T-cell (primary cell): Measurements from ENCODE around the gene EFNB2. TPM values are rescaled to one million over a fixed set of nuclear protein-coding genes. Genes with fewer than 3 reads are reported as not detected.
A peak's percentile ranks its signal among the peaks of the same experiment; 100 is the strongest.

Experiments used
- ATAC-seq, 4 experiments: fragments of 200-7000 bp in 3 of 4; fragments of 150-1000 bp in 1 of 4; cut with Tn5 transposase; replicated peaks in 1 of 4; 1 replicate in 3 of 4; 2 replicates in 1 of 4; pipeline ENCODE4 v1.10.0; 2021; ENCODE audit warnings: moderate library complexity in 3 of 4, mild to moderate bottlenecking in 2 of 4, moderate number of reproducible peaks in 1 of 4
- CTCF ChIA-PET, 2 donors: fragments of 300-600 bp; sonication (Branson Sonifier 250); formaldehyde crosslinking; loops; one replicate each; lab custom pipeline; 2022; ENCODE audit warnings: antibody characterized with exemption in 2 of 2; lab: Charles Lee
- POLR2A ChIA-PET, 2 donors: fragments of 300-600 bp; sonication (Branson Sonifier 250); formaldehyde crosslinking; loops; one replicate each; lab custom pipeline; 2022; ENCODE audit warnings: antibody characterized with exemption in 2 of 2; lab: Charles Lee
- DNase-seq, 35 experiments: peaks; one replicate each; pipeline versions ENCODE4 v3.0.0 to v3.0.0-alpha.2; 2013 to 2023
- H3K27ac ChIP-seq: one replicate; pipeline ENCODE4 v1.5.1; 2013; ENCODE audit warnings: low read length
- H3K27me3 ChIP-seq, 2 experiments: replicated peaks in 1 of 2; 1 replicate in 1 of 2; 2 replicates in 1 of 2; pipeline versions ENCODE4 v1.6.1 to v1.7.0; 2013; ENCODE audit warnings: low read length in 1 of 2, mixed read lengths in 1 of 2; ENCODE audit not compliant: control insufficient read depth in 2 of 2, insufficient read depth in 2 of 2; ENCODE audit errors: extremely low read depth in 1 of 2
- H3K36me3 ChIP-seq, 2 donors: 1 replicate in 1 of 2; 2 replicates in 1 of 2; pipeline versions ENCODE4 v1.6.1 to v1.7.0; 2013; ENCODE audit warnings: low read length in 1 of 2; ENCODE audit not compliant: control insufficient read depth in 2 of 2, insufficient read depth in 1 of 2; ENCODE audit errors: extremely low read depth in 1 of 2
- H3K4me1 ChIP-seq, 2 experiments: 1 replicate in 1 of 2; 2 replicates in 1 of 2; pipeline versions ENCODE4 v1.6.1 to v1.7.0; 2013; ENCODE audit warnings: low read length in 2 of 2, mixed read lengths in 1 of 2; ENCODE audit not compliant: insufficient read depth in 2 of 2, control insufficient read depth in 1 of 2; ENCODE audit errors: extremely low read depth in 1 of 2
- H3K4me3 ChIP-seq, 2 donors: 1 replicate in 1 of 2; 2 replicates in 1 of 2; pipeline versions ENCODE4 v1.5.1 to v1.7.0; 2013; ENCODE audit warnings: mild to moderate bottlenecking in 2 of 2, low read length in 1 of 2, moderate library complexity in 1 of 2; ENCODE audit not compliant: control insufficient read depth in 1 of 2; ENCODE audit errors: extremely low read depth in 1 of 2
- H3K9me3 ChIP-seq: 2 replicates; pipeline ENCODE4 v1.7.0; 2013
- H3K27ac Mint-ChIP-seq, 2 donors: one replicate each; pipeline ENCODE4 v1.8.0; 2020 to 2021; ENCODE audit warnings: mild to moderate bottlenecking in 2 of 2, mixed read lengths in 2 of 2
- H3K27me3 Mint-ChIP-seq, 2 donors: one replicate each; pipeline ENCODE4 v1.8.0; 2021 to 2022; ENCODE audit warnings: mixed read lengths in 2 of 2
- H3K36me3 Mint-ChIP-seq: one replicate; pipeline ENCODE4 v1.8.0; 2021; ENCODE audit warnings: mixed read lengths
- H3K4me1 Mint-ChIP-seq, 3 donors: one replicate each; pipeline ENCODE4 v1.8.0; 2020 to 2022; ENCODE audit warnings: mixed read lengths in 3 of 3, mild to moderate bottlenecking in 1 of 3
- H3K4me3 Mint-ChIP-seq, 3 donors: one replicate each; pipeline ENCODE4 v1.8.0; 2020 to 2022; ENCODE audit warnings: mild to moderate bottlenecking in 3 of 3, mixed read lengths in 3 of 3, moderate library complexity in 3 of 3
- H3K9me3 Mint-ChIP-seq, 3 donors: one replicate each; pipeline ENCODE4 v1.8.0; 2020 to 2022; ENCODE audit warnings: mixed read lengths in 3 of 3
- WGBS: methylation state at CpG from one replicate; pipeline ENCODE4 v1.1.5; 2013; ENCODE audit warnings: missing lambda C conversion rate; ENCODE audit not compliant: insufficient coverage; 5-methylcytosine and 5-hydroxymethylcytosine counted together
- total RNA-seq, 35 experiments: library from RNA in 6 of 35; stranded (reverse) in 6 of 35; fragments of 120-200 nt in 1 of 35; gene quantifications; one replicate each; pipeline versions ENCODE4 v1.2.1 to v1.2.4 and lab custom pipeline; 2013 to 2026

Gene EFNB2
- total RNA-seq, 5 donors from 2014 or later (not counting 1 experiment from before 2014, with no cell fraction given), result 0.18 to 0.47 (median 0.33) TPM

GRCh38 chr13:106565127-106565775, 29.8 kb upstream of the EFNB2 start:
- Histone ChIP-seq H3K36me3 (no peaks in the 10 kb centered on the region), H3K27ac (no peak overlapping the region), H3K9me3 (no peaks in the 10 kb centered on the region), H3K4me1 (peaks cover 41 to 42% of the 10 kb centered on the region in 2 experiments), H3K4me3 (no peak overlapping the region), H3K27me3 (no peaks in the 10 kb centered on the region)
- DNase-seq (no peak), ATAC-seq (no peak)
- peak overlapping the region; percentile 12 to 79 for H3K27ac Mint-ChIP-seq
- H3K9me3 Mint-ChIP-seq, result no peaks in the 10 kb centered on the region
- H3K27me3 Mint-ChIP-seq, result no peaks in the 10 kb centered on the region
- peaks cover 74 to 86% (median 75%) of the 10 kb centered on the region in 3 donors for H3K4me1 Mint-ChIP-seq
- no peaks in the 10 kb centered on the region for H3K36me3 Mint-ChIP-seq
- WGBS, result 33% methylated on average over 1 of the region's 4 CpGs
- CTCF ChIA-PET, result interaction anchor here (1.0 to 2.2 kb wide), 3 partner anchors 26 to 30 kb away, joined by 3 to 7 read pairs (median 3); partner anchors contain the start of gene EFNB2 (in 1 of the 2)
- POLR2A ChIA-PET, result interaction anchor here in 1 of 2 donors (0.6 kb wide), 1 partner anchor 11 kb away, joined by 3 read pairs; no protein-coding TSS in a partner anchor
- peak overlapping the region; percentile 97 to 99 (median 98) for H3K4me3 Mint-ChIP-seq

DNA sequence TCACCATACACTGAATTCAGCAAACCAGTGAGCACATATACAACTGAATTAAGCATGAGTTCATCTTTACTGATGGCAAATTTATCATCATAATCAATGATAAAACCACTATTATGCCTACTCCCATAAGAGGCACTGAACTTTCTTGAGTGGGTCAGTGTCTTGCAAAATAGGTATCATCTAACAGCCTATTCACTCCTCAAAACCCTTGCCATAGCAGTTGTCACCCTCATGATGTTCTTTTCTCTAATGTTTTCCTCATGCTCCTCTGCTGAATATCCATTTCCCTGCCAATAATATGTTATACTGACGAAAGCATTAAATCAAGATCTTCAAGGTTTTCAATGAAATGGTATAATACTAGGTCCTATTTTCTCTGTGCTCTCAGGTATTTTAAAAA, 26.8 kb upstream of the EFNB2 start:
- WGBS, result no CpG with 5 or more reads among the region's 1 CpG
- Histone ChIP-seq H3K27me3 (no peaks in the 10 kb centered on the region), H3K4me3 (no peak overlapping the region), H3K36me3 (peaks cover 0 to 22% of the 10 kb centered on the region in 2 donors), H3K27ac (no peak overlapping the region), H3K9me3 (no peaks in the 10 kb centered on the region), H3K4me1 (peaks cover 28 to 39% of the 10 kb centered on the region in 2 experiments)
- Mint-ChIP-seq H3K9me3 (no peaks in the 10 kb centered on the region), H3K36me3 (peaks cover 18% of the 10 kb centered on the region), H3K27ac (peak overlapping the region in 1 of 2 donors; percentile 28), H3K27me3 (no peaks in the 10 kb centered on the region), H3K4me1 (peaks cover 73 to 78% (median 74%) of the 10 kb centered on the region in 3 donors), H3K4me3 (peak overlapping the region in 2 of 3 donors; percentile 43 to 50)
- ChIA-PET CTCF (interaction anchor here in 1 of 2 donors (0.7 to 1.0 kb wide), 2 partner anchors 24 to 58 kb away, joined by 3 to 5 read pairs; no protein-coding TSS in a partner anchor), POLR2A (interaction anchor here (0.6 to 1.2 kb wide), 2 partner anchors 16 to 1199 kb away, joined by 4 to 7 read pairs; no protein-coding TSS in a partner anchor)
- ATAC-seq (no peak), DNase-seq (no peak)

GRCh38 chr13:106561551-106562170, 26.2 kb upstream of the EFNB2 start:
- Mint-ChIP-seq H3K27ac (no peak overlapping the region), H3K27me3 (no peaks in the 10 kb centered on the region), H3K4me3 (peak overlapping the region; percentile 35 to 43 (median 40)), H3K9me3 (no peaks in the 10 kb centered on the region), H3K36me3 (peaks cover 24% of the 10 kb centered on the region), H3K4me1 (peaks cover 71 to 75% (median 74%) of the 10 kb centered on the region in 3 donors)
- DNase-seq, result peak in 19 of 35 experiments; percentile 4 to 54 (median 11)
- peak; percentile 45 to 83 (median 56) for ATAC-seq
- Histone ChIP-seq H3K9me3 (no peaks in the 10 kb centered on the region), H3K4me1 (peaks cover 25 to 35% of the 10 kb centered on the region in 2 experiments), H3K27me3 (no peaks in the 10 kb centered on the region), H3K4me3 (no peak overlapping the region), H3K27ac (no peak overlapping the region), H3K36me3 (peaks cover 0 to 28% of the 10 kb centered on the region in 2 donors)
- POLR2A ChIA-PET, result interaction anchor here in 1 of 2 donors (1.2 kb wide), 1 partner anchor 16 kb away, joined by 4 read pairs; no protein-coding TSS in a partner anchor
- 27% methylated on average over 4 of the region's 6 CpGs for WGBS
- CTCF ChIA-PET, result interaction anchor here in 1 of 2 donors (0.7 to 1.0 kb wide), 3 partner anchors 14 to 59 kb away, joined by 3 to 5 read pairs (median 3); no protein-coding TSS in a partner anchor

DNA sequence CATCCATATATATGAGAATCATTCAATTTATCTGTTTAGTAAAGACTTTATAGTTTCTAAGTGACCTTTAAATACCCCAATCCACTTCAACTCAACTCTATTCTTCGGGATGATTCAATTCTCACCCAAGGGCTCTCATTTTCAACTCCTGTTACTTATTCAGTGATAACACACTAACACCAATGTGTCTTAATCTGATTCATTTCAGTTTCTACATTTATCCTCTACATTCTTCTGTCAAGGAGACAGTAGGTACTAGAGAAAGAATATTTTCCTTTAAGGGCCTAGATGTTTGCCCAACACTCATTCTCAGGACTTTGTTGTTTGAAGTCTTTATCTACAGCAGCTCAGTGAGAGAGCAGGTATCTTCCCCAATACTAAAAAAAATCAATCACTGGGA, 25.4 kb upstream of the EFNB2 start:
- H3K36me3 Mint-ChIP-seq, result peaks cover 33% of the 10 kb centered on the region
- Histone ChIP-seq H3K9me3 (no peaks in the 10 kb centered on the region), H3K36me3 (peaks cover 0 to 36% of the 10 kb centered on the region in 2 donors), H3K27ac (no peak overlapping the region), H3K4me1 (peaks cover 25 to 29% of the 10 kb centered on the region in 2 experiments), H3K27me3 (no peaks in the 10 kb centered on the region), H3K4me3 (no peak overlapping the region)
- H3K27ac Mint-ChIP-seq, result peak overlapping the region in 1 of 2 donors; percentile 31
- no CpG with 5 or more reads among the region's 1 CpG for WGBS
- POLR2A ChIA-PET, result no interaction called here
- H3K4me1 Mint-ChIP-seq, result peaks cover 71 to 72% (median 71%) of the 10 kb centered on the region in 3 donors
- no peaks in the 10 kb centered on the region for H3K9me3 Mint-ChIP-seq
- no peaks in the 10 kb centered on the region for H3K27me3 Mint-ChIP-seq
- DNase-seq (no peak), ATAC-seq (no peak)
- CTCF ChIA-PET, result interaction anchor here in 1 of 2 donors (0.9 to 2.6 kb wide), 2 partner anchors 15 to 24 kb away, joined by 3 to 9 read pairs; no protein-coding TSS in a partner anchor
- H3K4me3 Mint-ChIP-seq, result peak overlapping the region in 2 of 3 donors; percentile 18 to 43

GRCh38 chr13:106558527-106558926, 23.1 kb upstream of the EFNB2 start:
- Mint-ChIP-seq H3K4me1 (peaks cover 59 to 67% (median 64%) of the 10 kb centered on the region in 3 donors), H3K27me3 (no peaks in the 10 kb centered on the region), H3K9me3 (no peaks in the 10 kb centered on the region), H3K36me3 (peaks cover 49% of the 10 kb centered on the region), H3K27ac (no peak overlapping the region), H3K4me3 (no peak overlapping the region)
- H3K36me3 ChIP-seq, result peaks cover 3 to 59% of the 10 kb centered on the region in 2 donors
- H3K27ac ChIP-seq, result no peak overlapping the region
- ChIA-PET POLR2A (no interaction called here), CTCF (interaction anchor here in 1 of 2 donors (2.6 kb wide), 1 partner anchor 22 kb away, joined by 9 read pairs; no protein-coding TSS in a partner anchor)
- peaks cover 11 to 13% of the 10 kb centered on the region in 2 experiments for H3K4me1 ChIP-seq
- ATAC-seq (no peak), DNase-seq (no peak)
- no peaks in the 10 kb centered on the region for H3K9me3 ChIP-seq
- H3K27me3 ChIP-seq, result no peaks in the 10 kb centered on the region
- H3K4me3 ChIP-seq, result no peak overlapping the region
